Endothelial cell of umbilical vein (primary cell): Measurements from ENCODE around the gene SERINC2. TPM values are rescaled to one million over a fixed set of nuclear protein-coding genes. Genes with fewer than 3 reads are reported as not detected.
"Not testable (repeated sequence)": the region's sequence is repeated elsewhere in the genome, so short reads cannot be mapped to it uniquely, and the experiment has no call there.

ENCODE experiments used
- BruUV-seq: library from RNA; stranded (reverse); fragments of 400-500 nt; replicated peaks from 2 replicates; lab custom pipeline; 2021; lab: Mats Ljungman, UMichigan
- CTCF ChIA-PET: fragments of 300-600, 350-600 bp; sonication (Branson Sonifier 250); formaldehyde crosslinking; loops from one replicate; lab custom pipeline; 2021; ENCODE audit warnings: antibody characterized with exemption, inconsistent platforms; lab: Charles Lee
- POLR2A ChIA-PET: fragments of 300-600, 350-600 bp; sonication (Branson Sonifier 250); formaldehyde crosslinking; loops from one replicate; lab custom pipeline; 2021; ENCODE audit warnings: antibody characterized with exemption, inconsistent platforms; lab: Charles Lee
- DNase-seq: peaks from one replicate; pipeline ENCODE4 v3.0.0-alpha.2; 2011; ENCODE audit warnings: low read depth, low spot score
- FAIRE-seq: peaks from 2 replicates; lab custom pipeline; 2011; peaks lifted over from hg19 to GRCh38; lab: Jason Lieb, UNC
- H2AFZ ChIP-seq: 2 replicates; pipeline ENCODE4 v1.6.0; 2012; ENCODE audit warnings: low read depth, low read length, control low read depth, inconsistent platforms
- H3K27ac ChIP-seq: 2 replicates; pipeline ENCODE4 v1.5.1; 2011; ENCODE audit warnings: low read depth, mild to moderate bottlenecking, control low read depth, low read length, moderate library complexity; ENCODE audit not compliant: insufficient read depth
- H3K27me3 ChIP-seq, 2 experiments: 2 replicates each; pipeline versions ENCODE4 v1.6.0 to v1.6.1; 2011; ENCODE audit warnings: low read length in 2 of 2, mixed read lengths in 1 of 2; ENCODE audit not compliant: control insufficient read depth in 2 of 2, insufficient read depth in 2 of 2
- H3K36me3 ChIP-seq, 2 experiments: 2 replicates in 1 of 2; 3 replicates in 1 of 2; pipeline ENCODE4 v1.5.1; 2011; ENCODE audit warnings: low read length in 2 of 2, mild to moderate bottlenecking in 1 of 2, moderate library complexity in 1 of 2; ENCODE audit not compliant: control insufficient read depth in 2 of 2, insufficient read depth in 2 of 2; ENCODE audit errors: extremely low read depth in 1 of 2
- H3K4me1 ChIP-seq: 3 replicates; pipeline ENCODE4 v1.5.1; 2011; ENCODE audit warnings: mild to moderate bottlenecking, low read length; ENCODE audit not compliant: control insufficient read depth, insufficient read depth; ENCODE audit errors: extremely low read depth
- H3K4me2 ChIP-seq: 2 replicates; pipeline ENCODE4 v1.6.1; 2011; ENCODE audit warnings: low read length, control low read depth, mixed read lengths; ENCODE audit not compliant: insufficient read depth
- H3K4me3 ChIP-seq, 3 experiments: fragments of 200-600 bp in 1 of 3; sonication (generic), shearing (Covaris generic) in 1 of 3; replicated peaks in 1 of 3; 2 replicates each; pipeline ENCODE4 v1.5.1; 2011 to 2016; ENCODE audit warnings: control low read depth in 3 of 3, low read length in 3 of 3, mild to moderate bottlenecking in 2 of 3, inconsistent platforms in 1 of 3, low read depth in 1 of 3, moderate library complexity in 1 of 3; ENCODE audit not compliant: insufficient read depth in 1 of 3
- H3K79me2 ChIP-seq: 2 replicates; pipeline ENCODE4 v1.6.0; 2012; ENCODE audit warnings: low read length, inconsistent platforms; ENCODE audit not compliant: control insufficient read depth, insufficient read depth
- H3K9ac ChIP-seq: replicated peaks from 2 replicates; pipeline ENCODE3; 2011; ENCODE audit warnings: low read length, control low read depth; ENCODE audit not compliant: insufficient read depth; ENCODE audit errors: extremely low read depth
- H3K9me1 ChIP-seq: replicated peaks from 3 replicates; pipeline ENCODE4 v1.6.0; 2011; ENCODE audit warnings: mild to moderate bottlenecking, low read length; ENCODE audit not compliant: control insufficient read depth, insufficient read depth; ENCODE audit errors: extremely low read depth
- H3K9me3 ChIP-seq: replicated peaks from 2 replicates; pipeline ENCODE4 v1.5.1; 2012; ENCODE audit warnings: low read length, inconsistent platforms; ENCODE audit not compliant: control insufficient read depth, insufficient read depth
- H4K20me1 ChIP-seq: replicated peaks from 2 replicates; pipeline ENCODE3; 2011; ENCODE audit warnings: mild to moderate bottlenecking, low read length; ENCODE audit not compliant: control insufficient read depth, insufficient read depth; ENCODE audit errors: extremely low read depth
- CTCF ChIP-seq, 2 donors: IDR thresholded peaks; 1 replicate in 1 of 2; 2 replicates in 1 of 2; pipeline ENCODE4 v1.5.1; 2011; ENCODE audit warnings: low read length in 2 of 2, mild to moderate bottlenecking in 2 of 2, moderate library complexity in 2 of 2, control low read depth in 1 of 2, inconsistent platforms in 1 of 2, low read depth in 1 of 2; ENCODE audit not compliant: insufficient read depth in 1 of 2; ENCODE audit errors: extremely low read depth in 1 of 2
- EZH2 ChIP-seq: IDR thresholded peaks from 2 replicates; pipeline ENCODE4 v1.6.1; 2012; ENCODE audit warnings: borderline replicate concordance, low read depth, mild to moderate bottlenecking, moderate library complexity, low read length, inconsistent platforms; ENCODE audit not compliant: severe bottlenecking
- MYC ChIP-seq: IDR thresholded peaks from one replicate; pipeline ENCODE4 v1.6.1; 2011; ENCODE audit warnings: mild to moderate bottlenecking, low read depth, low read length
- POLR2A ChIP-seq: IDR thresholded peaks from 2 replicates; pipeline ENCODE4 v1.6.1; 2012; ENCODE audit warnings: low read depth, mild to moderate bottlenecking, control low read depth, low read length
- dilution Hi-C: fragments of 300-500 bp; cut with MboI; formaldehyde crosslinking; loops from one replicate; pipeline ENCODE4 v1.15.0; 2019; ENCODE audit warnings: low sequenced_read_pairs; ENCODE audit not compliant: extremely low pct_ligation_motif_present
- intact Hi-C: fragments of 100-400 bp; cut with micrococcal nuclease; formaldehyde crosslinking; loops from one replicate; pipeline ENCODE4 v1.10.0; 2022
- polyA plus RNA-seq, 4 experiments: library from polyadenylated mRNA; depleted of rRNA in 3 of 4; stranded (reverse) in 3 of 4; unstranded in 1 of 4; fragments of >200 nt; gene quantifications; 2 replicates each; pipeline versions ENCODE4 v1.2.1 to v1.2.3, GENCODE V29; 2011 to 2012; ENCODE audit warnings: missing spikeins in 1 of 4
- total RNA-seq: library from RNA; stranded (reverse); gene quantifications from 2 replicates; pipeline ENCODE4 v1.2.3, GENCODE V29; 2021

SERINC2 gene
- total and polyA plus RNA-seq, 2 donors (not counting 3 experiments of a cell fraction or from before 2014, with no cell fraction given): 19.4 to 34.6 TPM

GRCh38 chr1:31470794-31471315 is 57.8 kb downstream of the SERINC2 start:
- intact Hi-C loops (no loop called here), dilution Hi-C loops (no loop called here)
- Histone ChIP-seq H3K4me3 (no peak overlapping the region), H3K36me3 (no peaks in the 10 kb centered on the region), H3K4me1 (no peaks in the 10 kb centered on the region), H3K27ac (no peak overlapping the region), H3K4me2 (no peak overlapping the region), H4K20me1 (no peaks in the 10 kb centered on the region), H2AFZ (no peak overlapping the region), H3K27me3 (peaks cover 5 to 7% of the 10 kb centered on the region in 2 experiments), H3K79me2 (no peaks in the 10 kb centered on the region), H3K9me1 (no peaks in the 10 kb centered on the region), H3K9me3 (no peaks in the 10 kb centered on the region), H3K9ac (no peak overlapping the region)
- POLR2A ChIA-PET: no interaction called here
- no peak for FAIRE-seq
- TF ChIP-seq CTCF (IDR thresholded peaks at IDR 0.05; ENCODE audit: extremely low read depth in 1 of 2, insufficient read depth in 1 of 2, low read depth in 1 of 2, low read length in 2 of 2): no peak
- TF ChIP-seq POLR2A: no peak
- TF ChIP-seq MYC: no peak
- TF ChIP-seq EZH2: no peak
- no TSS peak for BruUV-seq
- CTCF ChIA-PET: no interaction called here
- no peak for DNase-seq

GRCh38 chr1:31471452-31472313 is 58.7 kb downstream of the SERINC2 start:
- H3K36me3 ChIP-seq, dilution Hi-C loops, BruUV-seq, H3K9me1 ChIP-seq, H3K27me3 ChIP-seq, H3K9ac ChIP-seq, FAIRE-seq, POLR2A ChIA-PET, H3K4me1 ChIP-seq, H3K79me2 ChIP-seq, H4K20me1 ChIP-seq, intact Hi-C loops, H3K4me3 ChIP-seq, H3K9me3 ChIP-seq, H2AFZ ChIP-seq, H3K4me2 ChIP-seq, H3K27ac ChIP-seq: not testable (repeated sequence)
- CTCF ChIA-PET: interaction anchor here (1.5 kb wide), 1 partner anchor 50 kb away, joined by 3 read pairs; no protein-coding TSS in a partner anchor
- DNase-seq: peak; percentile 16

- H3K27ac ChIP-seq, H3K79me2 ChIP-seq, FAIRE-seq, intact Hi-C loops, H3K4me3 ChIP-seq, DNase-seq, POLR2A ChIA-PET, H3K4me1 ChIP-seq, H3K36me3 ChIP-seq, H4K20me1 ChIP-seq, H2AFZ ChIP-seq, H3K9me1 ChIP-seq, H3K27me3 ChIP-seq, H3K9me3 ChIP-seq, dilution Hi-C loops, BruUV-seq, H3K9ac ChIP-seq, H3K4me2 ChIP-seq: not testable (repeated sequence)
- CTCF ChIA-PET: interaction anchor here (1.5 kb wide), 1 partner anchor 51 kb away, joined by 3 read pairs; no protein-coding TSS in a partner anchor
Observed at GRCh38 chr1:31472314-31472651, 59.3 kb downstream of the SERINC2 start.
